ENCODE results near the gene DTNB.

Gene DTNB

DNA sequence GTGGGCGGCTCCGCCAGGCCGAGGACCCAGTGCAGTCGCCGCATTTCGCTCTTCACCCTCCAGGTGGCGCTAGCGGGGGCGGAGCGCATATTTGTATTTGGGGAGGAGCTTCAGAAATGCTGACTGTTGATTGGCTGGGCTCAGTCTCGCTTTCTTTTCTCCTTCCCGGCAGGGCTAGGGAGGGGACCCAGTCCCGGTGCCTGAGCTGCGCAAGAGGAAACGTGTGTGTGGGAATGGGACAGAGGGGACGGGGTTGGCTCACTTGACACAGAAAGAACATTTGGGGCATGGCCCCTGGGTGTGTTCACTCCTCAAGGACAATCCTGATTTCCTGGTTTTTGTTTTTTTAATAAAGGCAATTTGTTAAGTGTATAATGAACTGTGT is 311.3 kb downstream of the DTNB start:
- H3K36me3 ChIP-seq = no peaks in the 10 kb centered on the region
- H3K4me1 ChIP-seq = peaks cover 17 to 72% (median 22%) of the 10 kb centered on the region in 10 experiments
- H4K20me1 ChIP-seq = no peaks in the 10 kb centered on the region
- peak overlapping the region; percentile 31 to 70 (median 58); a peak in 19 of 22 replicates for H3K27ac ChIP-seq
- peak overlapping the region; percentile 67 to 92 (median 82) for H3K4me2 ChIP-seq
- H3K4me3 ChIP-seq = peak overlapping the region; percentile 44 to 65 (median 55)
- peak overlapping the region; percentile 49 to 73 (median 65) for H3K9ac ChIP-seq
- H3K27me3 ChIP-seq = no peaks in the 10 kb centered on the region
- no peak for TF ChIP-seq Cebpa-rat (IDR thresholded peaks at IDR 0.05)
- no peaks in the 10 kb centered on the region for H3K9me3 ChIP-seq (replicated peaks in 1 of 11)

DNA sequence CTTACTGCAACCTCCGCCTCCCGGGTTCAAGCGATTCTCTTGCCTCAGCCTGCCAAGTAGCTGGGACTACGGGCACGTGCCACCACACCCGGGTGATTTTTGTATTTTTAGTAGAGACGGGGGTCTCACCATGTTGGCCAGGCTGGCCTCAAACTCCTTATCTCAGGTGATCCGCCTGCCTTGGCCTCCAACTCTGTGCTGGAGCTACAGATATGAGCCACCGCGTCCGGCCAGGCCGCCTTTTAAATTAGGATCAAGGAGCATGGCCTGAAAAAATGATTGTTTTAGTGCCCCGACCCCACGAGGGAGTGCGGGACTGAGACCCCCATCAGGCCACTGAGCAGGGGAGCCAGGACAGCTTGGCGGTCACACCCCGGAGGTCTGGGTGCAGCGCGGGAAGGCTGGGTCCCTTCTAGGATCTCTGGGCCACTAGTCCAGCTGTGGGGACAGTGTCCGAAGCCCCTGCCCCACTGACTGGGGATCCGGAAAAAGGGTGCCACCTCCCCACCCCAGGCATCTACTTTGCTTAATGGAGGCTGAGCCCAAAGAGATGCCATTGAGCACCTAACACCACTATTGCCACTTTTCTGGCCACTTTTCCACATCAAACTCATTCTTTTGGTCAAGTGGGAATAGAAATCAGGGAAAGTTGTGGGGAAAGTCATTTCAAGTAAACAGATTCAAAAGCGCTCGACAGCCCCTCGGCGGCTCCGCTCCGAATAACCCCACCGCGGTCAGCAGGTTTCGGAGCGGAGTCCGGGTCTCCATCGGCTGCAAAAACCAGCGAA is 311.9 kb downstream of the DTNB start:
- Histone ChIP-seq H3K4me3 (peak overlapping the region in 7 of 10 experiments; percentile 9 to 65 (median 55); a peak in 8 of 20 replicates), H3K9ac (peak overlapping the region in 1 of 11 experiments; percentile 69; a peak in 2 of 22 replicates), H3K27me3 (no peaks in the 10 kb centered on the region), H3K36me3 (no peaks in the 10 kb centered on the region), H4K20me1 (no peaks in the 10 kb centered on the region), H3K27ac (no peak overlapping the region), H3K9me3 (replicated peaks in 1 of 11) (no peaks in the 10 kb centered on the region), H3K4me1 (peaks cover 17 to 67% (median 22%) of the 10 kb centered on the region in 10 experiments), H3K4me2 (peak overlapping the region; percentile 67 to 92 (median 82))
- no peak for TF ChIP-seq Cebpa-rat (IDR thresholded peaks at IDR 0.05)

DNA sequence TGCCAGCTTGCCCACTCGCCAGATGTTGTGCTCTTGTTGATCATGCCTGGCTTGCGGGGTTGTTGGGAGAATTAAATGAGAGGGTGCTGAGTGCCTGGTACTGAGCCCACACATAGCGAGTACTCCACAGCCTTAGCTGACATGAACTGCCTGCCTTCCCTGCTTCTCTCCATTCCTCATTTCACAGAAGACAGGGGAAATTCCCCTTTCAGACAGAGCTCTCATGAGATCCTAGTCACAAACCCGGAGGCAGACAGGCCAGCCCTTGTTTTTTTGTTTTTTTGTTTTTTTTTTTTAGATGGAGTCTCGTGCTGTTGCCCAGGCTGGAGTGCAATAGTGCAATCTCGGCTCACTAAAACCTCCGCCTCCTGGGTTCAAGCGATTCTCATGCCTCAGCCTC is 314.5 kb downstream of the DTNB start:
- Histone ChIP-seq H3K9me3 (replicated peaks in 1 of 11) (no peaks in the 10 kb centered on the region), H4K20me1 (no peaks in the 10 kb centered on the region), H3K27ac (peak overlapping the region in 1 of 11 experiments; percentile 19; a peak in 2 of 22 replicates), H3K4me1 (peaks cover 17 to 52% (median 25%) of the 10 kb centered on the region in 10 experiments), H3K4me3 (no peak overlapping the region), H3K9ac (no peak overlapping the region), H3K27me3 (no peaks in the 10 kb centered on the region), H3K4me2 (peak overlapping the region in 3 of 11 experiments; percentile 2 to 72 (median 40); a peak in 5 of 22 replicates), H3K36me3 (no peaks in the 10 kb centered on the region)
- no peak for TF ChIP-seq Cebpa-rat (IDR thresholded peaks at IDR 0.05)

DNA sequence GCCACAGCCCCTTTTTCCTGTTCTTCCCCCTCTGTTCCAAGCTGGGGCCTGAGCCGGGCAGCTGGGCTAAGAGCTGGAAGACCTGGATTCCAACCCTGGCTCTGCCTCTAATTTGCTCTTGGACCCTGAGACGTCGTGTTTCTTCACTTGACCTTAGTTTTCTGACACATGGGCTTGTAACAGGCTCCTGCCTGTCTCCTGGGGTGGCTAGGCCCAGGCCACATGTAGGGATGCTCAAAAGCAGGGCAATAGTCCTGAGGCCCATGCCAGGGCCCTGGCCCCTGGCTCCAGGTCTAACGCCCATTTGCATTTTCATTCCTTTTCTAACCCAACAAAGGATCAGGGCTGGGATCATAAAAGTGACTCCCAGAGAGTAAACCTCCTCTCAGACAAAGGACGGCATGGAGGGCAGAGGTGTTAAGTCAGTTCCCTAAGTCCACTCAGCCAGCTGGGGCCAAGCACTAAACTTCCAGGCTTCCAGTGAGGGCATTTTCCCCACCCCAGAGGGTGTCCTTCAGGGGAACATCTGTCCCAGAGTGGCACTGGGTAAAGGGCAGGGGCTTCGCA is 315.0 kb downstream of the DTNB start:
- no peaks in the 10 kb centered on the region for H3K27me3 ChIP-seq
- H3K9ac ChIP-seq = no peak overlapping the region
- H3K4me1 ChIP-seq = peaks cover 17 to 47% (median 21%) of the 10 kb centered on the region in 10 experiments
- no peak overlapping the region for H3K4me3 ChIP-seq
- H3K4me2 ChIP-seq = peak overlapping the region in 3 of 11 experiments; percentile 2 to 72 (median 40); a peak in 5 of 22 replicates
- no peaks in the 10 kb centered on the region for H4K20me1 ChIP-seq
- H3K36me3 ChIP-seq = no peaks in the 10 kb centered on the region
- TF ChIP-seq Cebpa-rat (IDR thresholded peaks at IDR 0.05) = no peak
- peak overlapping the region in 1 of 11 experiments; percentile 19; a peak in 1 of 22 replicates for H3K27ac ChIP-seq
- no peaks in the 10 kb centered on the region for H3K9me3 ChIP-seq (replicated peaks in 1 of 11)

DNA sequence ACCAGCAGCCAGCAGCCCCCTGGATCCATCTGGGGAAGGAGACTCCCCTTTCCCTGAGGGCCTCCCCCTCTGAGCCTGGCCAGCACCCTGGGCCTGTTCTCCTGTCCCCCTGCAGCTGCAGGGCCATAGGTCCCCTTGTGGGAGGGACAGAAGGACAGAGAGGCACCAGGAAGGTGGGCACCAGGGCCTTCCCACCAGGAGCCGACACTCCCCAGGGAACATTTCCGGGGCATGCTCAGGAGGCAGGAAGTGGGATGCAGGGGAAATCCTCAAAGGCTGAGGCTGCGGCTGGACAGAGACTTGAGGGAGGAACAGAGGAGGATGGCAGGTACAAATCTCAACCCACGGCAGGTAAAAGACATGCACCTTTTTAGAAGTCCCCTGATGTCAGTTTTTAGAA is 317.3 kb downstream of the DTNB start:
- Histone ChIP-seq H4K20me1 (no peaks in the 10 kb centered on the region), H3K9me3 (replicated peaks in 1 of 11) (no peaks in the 10 kb centered on the region), H3K27me3 (no peaks in the 10 kb centered on the region), H3K4me3 (no peak overlapping the region), H3K9ac (no peak overlapping the region), H3K36me3 (no peaks in the 10 kb centered on the region), H3K27ac (no peak overlapping the region), H3K4me1 (peaks cover 0 to 33% (median 5%) of the 10 kb centered on the region in 10 experiments; a peak in 10 of 20 replicates), H3K4me2 (peak overlapping the region in 2 of 11 experiments; percentile 16 to 30; a peak in 1 of 22 replicates)
- no peak for TF ChIP-seq Cebpa-rat (IDR thresholded peaks at IDR 0.05)

DNA sequence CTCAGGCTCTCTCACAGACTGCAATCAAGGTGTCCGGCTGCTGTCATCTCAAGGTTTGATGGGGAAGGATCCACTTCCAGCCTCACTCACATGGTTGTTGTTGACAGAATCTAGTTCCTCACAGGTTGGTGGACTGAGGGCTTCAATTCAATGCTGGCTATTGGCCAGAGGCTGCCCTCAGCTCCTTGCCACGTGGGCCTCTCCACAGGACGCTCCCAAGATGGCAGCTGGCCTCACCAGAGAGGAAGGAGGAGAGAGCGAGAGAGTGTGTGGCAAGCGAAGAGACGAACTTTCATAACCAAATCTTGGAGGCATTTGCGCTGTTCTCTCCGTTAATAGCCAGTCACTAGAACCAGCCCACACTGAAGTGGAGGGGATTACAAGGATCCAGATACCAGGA is 318.1 kb downstream of the DTNB start:
- Histone ChIP-seq H3K4me3 (no peak overlapping the region), H3K9ac (no peak overlapping the region), H3K27me3 (no peaks in the 10 kb centered on the region), H3K27ac (no peak overlapping the region), H3K4me2 (no peak overlapping the region; a peak in 1 of 22 replicates), H4K20me1 (no peaks in the 10 kb centered on the region), H3K4me1 (peaks cover 0 to 32% (median 6%) of the 10 kb centered on the region in 10 experiments; a peak in 15 of 20 replicates), H3K9me3 (replicated peaks in 1 of 11) (peaks cover 0 to 5% (median 3%) of the 10 kb centered on the region in 11 experiments; a peak in 14 of 22 replicates), H3K36me3 (no peaks in the 10 kb centered on the region)
- no peak for TF ChIP-seq Cebpa-rat (IDR thresholded peaks at IDR 0.05)

DNA sequence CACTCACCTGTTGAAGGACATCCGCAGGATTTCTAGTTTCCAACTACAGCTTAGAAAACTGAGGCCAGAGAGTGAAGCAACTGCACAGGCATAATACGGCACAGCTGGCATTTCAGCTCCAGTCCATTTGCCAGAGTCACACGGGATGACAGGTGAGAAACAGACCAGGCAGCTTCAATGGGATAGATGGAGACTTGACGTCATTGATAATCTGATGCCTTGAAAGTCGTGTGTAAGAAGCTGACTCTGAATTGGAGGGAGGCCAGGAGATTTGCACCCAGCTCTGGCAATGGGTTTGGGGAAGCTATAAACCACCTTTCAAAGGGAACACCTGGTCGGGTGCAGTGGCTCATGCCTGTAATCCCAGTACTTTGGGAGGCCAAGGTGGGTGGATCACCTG is 319.3 kb downstream of the DTNB start:
- Histone ChIP-seq H3K27ac (no peak overlapping the region), H3K4me1 (peaks cover 6 to 34% (median 15%) of the 10 kb centered on the region in 10 experiments; a peak in 17 of 20 replicates), H3K9ac (no peak overlapping the region), H3K4me2 (no peak overlapping the region), H3K36me3 (no peaks in the 10 kb centered on the region), H3K27me3 (no peaks in the 10 kb centered on the region), H3K4me3 (no peak overlapping the region), H4K20me1 (no peaks in the 10 kb centered on the region), H3K9me3 (replicated peaks in 1 of 11) (peaks cover 0 to 16% (median 5%) of the 10 kb centered on the region in 11 experiments; a peak in 14 of 22 replicates)
- no peak for TF ChIP-seq Cebpa-rat (IDR thresholded peaks at IDR 0.05)

DNA sequence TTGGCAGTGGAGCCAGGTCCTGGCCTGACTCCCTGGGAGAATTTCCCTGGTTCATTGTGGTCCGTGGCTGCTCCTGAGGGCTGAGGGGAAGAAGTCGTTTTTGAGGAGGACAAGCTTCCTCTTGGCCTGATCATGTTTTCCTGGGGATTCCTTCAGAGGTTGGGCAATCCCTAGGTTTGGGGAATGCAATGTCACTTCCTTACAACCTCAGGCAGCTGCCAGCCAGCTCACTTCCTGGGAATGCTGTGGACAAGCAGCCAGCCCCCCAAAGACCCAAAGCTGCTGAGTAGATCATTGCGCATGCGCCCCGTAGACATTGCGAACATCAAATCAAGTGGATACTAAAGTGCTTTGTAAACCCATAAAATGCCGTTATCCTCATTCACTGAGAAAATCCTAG is 324.0 kb downstream of the DTNB start:
- H3K27ac ChIP-seq = no peak overlapping the region
- no peak for TF ChIP-seq Cebpa-rat (IDR thresholded peaks at IDR 0.05)
- H4K20me1 ChIP-seq = no peaks in the 10 kb centered on the region
- no peaks in the 10 kb centered on the region for H3K27me3 ChIP-seq
- H3K4me2 ChIP-seq = peak overlapping the region in 6 of 11 experiments; percentile 23 to 56 (median 50); a peak in 12 of 22 replicates
- H3K9ac ChIP-seq = no peak overlapping the region
- peaks cover 0 to 16% (median 5%) of the 10 kb centered on the region in 11 experiments; a peak in 14 of 22 replicates for H3K9me3 ChIP-seq (replicated peaks in 1 of 11)
- no peaks in the 10 kb centered on the region for H3K36me3 ChIP-seq
- peaks cover 6 to 33% (median 13%) of the 10 kb centered on the region in 10 experiments; a peak in 18 of 20 replicates for H3K4me1 ChIP-seq
- no peak overlapping the region for H3K4me3 ChIP-seq

DNA sequence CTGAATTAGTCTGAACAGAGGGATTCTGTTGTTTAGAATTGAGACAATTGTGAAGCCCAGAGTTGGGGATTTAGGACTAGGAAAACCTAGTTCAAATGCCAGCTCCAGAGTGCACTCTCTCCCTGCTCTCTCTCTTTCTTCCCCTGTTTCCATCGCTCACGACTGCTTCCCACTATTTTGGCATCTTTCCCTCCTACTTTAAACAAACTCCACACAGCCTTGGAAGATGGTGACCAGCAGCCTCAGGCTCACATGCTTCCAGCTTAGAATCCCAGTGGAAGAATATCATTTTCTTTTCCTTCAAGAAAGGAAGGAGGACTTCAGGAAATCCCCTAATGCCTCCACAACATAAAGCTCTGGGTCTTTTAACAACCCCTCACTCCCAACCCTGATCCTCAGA is 325.5 kb downstream of the DTNB start:
- peaks cover 6 to 29% (median 15%) of the 10 kb centered on the region in 10 experiments for H3K4me1 ChIP-seq
- TF ChIP-seq Cebpa-rat (IDR thresholded peaks at IDR 0.05) = no peak
- no peak overlapping the region for H3K27ac ChIP-seq
- no peak overlapping the region for H3K9ac ChIP-seq
- no peak overlapping the region for H3K4me3 ChIP-seq
- H3K27me3 ChIP-seq = no peaks in the 10 kb centered on the region
- no peaks in the 10 kb centered on the region for H4K20me1 ChIP-seq
- H3K9me3 ChIP-seq (replicated peaks in 1 of 11) = peaks cover 0 to 16% (median 5%) of the 10 kb centered on the region in 11 experiments; a peak in 14 of 22 replicates
- H3K4me2 ChIP-seq = no peak overlapping the region
- H3K36me3 ChIP-seq = no peaks in the 10 kb centered on the region
